Stimulated activated CD8-positive, alpha-beta memory T cell treated with anti-CD3 and anti-CD28 coated beads, Interleukin-12 subunit alpha, Interleukin-12 subunit beta, amount 100 ng/mL, for 24 hours (primary cell): ENCODE data around the gene RAB36.
"Not testable (repeated sequence)": the region's sequence is repeated elsewhere in the genome, so short reads cannot be mapped to it uniquely, and the experiment has no call there.

Experiments
- DNase-seq: peaks from one replicate; pipeline ENCODE4 v3.0.0-alpha.2; 2020; ENCODE audit errors: extremely low read depth

Gene RAB36

DNA sequence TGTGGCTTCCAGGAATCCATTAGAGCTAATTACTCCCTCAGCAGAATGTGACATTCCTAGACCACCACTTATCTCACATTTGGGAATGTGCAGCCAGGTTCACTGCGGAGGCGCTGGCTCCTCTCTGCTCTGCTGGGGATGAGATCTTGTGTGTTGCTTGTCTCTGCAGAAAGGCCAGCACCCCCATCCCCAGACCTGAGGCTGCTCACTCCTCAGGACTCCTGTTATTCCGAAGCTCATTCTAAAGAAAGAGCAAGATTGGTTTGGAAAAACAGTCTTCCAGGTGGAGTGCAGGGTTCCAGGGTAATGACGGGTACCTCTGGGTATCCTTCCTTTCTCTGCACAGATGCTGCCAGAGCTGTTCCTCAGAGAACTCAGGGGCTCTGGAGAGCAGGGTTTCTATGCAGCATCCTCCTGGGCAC, 24.3 kb upstream of the RAB36 start:
- no peak for DNase-seq

DNA sequence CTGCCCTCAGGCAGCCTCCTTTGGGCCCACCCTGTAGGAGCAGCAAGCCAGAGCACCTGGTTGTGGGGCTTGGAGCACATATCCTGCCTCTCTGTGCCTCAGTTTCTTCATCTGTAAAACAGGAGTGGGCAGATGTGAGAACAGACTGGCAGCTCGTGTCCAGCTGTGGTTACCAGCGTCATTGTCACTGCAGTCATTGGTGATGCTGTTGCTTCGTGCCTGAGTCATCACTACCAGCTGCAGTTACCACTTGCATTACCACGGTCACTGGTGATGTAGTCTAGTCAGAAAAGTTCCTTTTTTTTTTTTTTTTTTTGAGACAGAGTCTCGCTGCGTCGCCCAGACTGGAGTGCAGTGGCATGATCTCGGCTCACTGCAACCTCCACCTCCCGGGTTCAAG, 23.9 kb upstream of the RAB36 start:
- no peak for DNase-seq

DNA sequence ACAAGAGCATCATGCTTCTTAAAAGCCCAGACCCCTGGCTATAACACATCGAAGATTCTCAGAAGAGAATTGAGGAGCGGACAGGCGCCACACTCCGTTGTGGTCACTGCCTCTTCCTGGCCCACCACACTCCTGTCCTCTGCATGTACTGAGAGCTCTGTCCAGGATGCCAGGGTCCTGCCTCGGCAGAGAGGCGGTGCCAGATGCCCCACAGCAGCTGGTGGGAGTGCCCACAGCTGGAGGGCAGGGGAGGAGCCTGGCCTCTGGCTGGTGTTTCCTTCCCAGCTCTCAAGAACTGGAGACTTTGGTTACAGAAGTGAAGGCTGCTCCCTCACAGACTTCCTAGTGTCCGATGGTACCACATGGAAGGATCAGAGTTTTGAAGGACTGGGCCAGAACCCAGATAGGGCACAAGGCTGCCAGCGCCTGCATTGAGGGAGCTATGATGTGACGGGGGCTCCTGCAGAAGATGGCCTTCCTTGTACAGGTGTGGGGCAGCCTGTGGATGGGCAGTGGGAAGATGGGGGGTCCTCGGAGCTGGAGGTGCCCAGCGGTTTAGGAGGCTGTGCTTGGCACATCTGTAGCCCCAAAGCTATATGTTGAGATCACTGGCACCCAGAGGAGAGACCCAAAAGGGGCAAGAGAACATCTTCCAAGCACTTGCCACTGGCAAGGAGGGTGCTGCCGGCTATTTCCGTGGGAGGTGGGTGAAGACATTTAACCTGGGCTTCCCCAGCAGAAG, 22.9 kb upstream of the RAB36 start:
- no peak for DNase-seq

DNA sequence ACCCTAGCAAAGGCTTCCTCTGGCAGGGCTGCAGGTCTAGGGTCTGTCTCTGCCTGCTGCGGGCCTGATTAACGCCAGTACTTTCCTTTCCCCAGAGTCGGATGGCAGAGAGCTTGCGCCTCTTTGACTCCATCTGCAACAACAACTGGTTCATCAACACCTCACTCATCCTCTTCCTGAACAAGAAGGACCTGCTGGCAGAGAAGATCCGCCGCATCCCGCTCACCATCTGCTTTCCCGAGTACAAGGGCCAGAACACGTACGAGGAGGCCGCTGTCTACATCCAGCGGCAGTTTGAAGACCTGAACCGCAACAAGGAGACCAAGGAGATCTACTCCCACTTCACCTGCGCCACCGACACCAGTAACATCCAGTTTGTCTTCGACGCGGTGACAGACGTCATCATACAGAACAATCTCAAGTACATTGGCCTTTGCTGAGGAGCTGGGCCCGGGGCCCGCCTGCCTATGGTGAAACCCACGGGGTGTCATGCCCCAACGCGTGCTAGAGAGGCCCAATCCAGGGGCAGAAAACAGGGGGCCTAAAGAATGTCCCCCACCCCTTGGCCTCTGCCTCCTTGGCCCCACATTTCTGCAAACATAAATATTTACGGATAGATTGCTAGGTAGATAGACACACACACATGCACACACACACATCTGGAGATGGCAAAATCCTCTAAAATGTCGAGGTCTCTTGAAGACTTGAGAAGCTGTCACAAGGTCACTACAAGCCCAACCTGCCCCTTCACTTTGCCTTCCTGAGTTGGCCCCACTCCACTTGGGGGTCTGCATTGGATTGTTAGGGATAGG, 22.1 kb upstream of the RAB36 start:
- no peak for DNase-seq

DNA sequence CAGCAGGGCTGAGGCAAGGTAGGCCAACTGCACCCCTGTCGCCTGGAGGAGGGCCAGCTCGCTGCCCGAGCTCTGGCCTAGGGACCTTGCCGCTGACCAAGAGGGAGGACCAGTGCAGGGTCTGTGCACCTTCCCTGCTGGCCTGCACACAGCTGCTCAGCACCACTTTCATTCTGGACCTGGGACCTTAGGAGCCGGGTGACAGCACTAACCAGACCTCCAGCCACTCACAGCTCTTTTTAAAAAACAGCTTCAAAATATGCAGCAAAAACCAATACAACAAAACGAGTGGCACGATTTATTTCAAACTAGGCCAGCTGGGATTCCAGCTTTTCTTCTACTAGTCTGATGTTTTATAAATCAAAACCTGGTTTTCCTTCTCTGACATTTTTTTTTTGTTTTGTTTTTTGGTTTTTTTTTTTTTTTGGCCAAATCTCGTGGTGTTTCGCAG, 21.4 kb upstream of the RAB36 start:
- no peak for DNase-seq

DNA sequence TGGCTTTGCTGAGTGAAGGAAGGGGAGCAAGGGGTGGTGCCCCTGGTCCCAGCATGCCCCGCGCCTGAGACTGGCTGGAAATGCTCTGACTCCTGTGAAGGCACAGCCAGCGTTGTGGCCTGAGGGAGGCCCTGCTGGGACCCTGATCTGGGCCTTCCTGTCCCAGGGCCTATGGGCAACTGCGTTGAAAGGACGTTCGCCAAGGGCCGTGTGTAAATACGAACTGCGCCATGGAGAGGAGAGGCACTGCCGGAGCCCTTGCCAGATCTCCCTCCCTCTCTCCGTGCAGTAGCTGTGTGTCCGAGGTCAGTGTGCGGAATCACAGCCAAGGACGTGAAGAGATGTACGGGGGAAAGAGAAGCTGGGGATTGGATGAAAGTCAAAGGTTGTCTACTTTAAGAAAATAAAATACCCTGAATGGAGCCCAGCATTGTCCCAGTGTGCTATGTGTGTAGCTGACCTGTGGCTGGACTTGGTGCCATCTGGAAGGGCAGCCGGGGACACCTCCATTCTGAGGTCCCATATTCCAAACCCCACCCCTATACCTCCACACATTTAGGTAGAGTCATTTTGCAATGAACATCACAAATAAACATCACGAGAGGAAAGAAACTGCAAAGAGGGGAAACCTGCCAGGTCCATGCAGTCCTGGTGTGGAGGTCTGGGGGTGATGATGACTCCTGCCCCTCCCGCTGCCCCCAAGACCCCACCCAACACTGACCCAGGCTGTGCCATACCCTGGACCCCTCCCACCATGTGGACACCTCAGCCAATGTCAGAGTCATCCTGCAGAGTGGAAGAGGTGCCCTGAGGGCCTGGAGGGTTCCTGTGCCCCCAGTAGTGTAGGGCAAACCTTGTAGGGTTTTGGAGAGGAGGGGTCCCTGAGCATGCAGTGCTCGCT, 20.4 kb upstream of the RAB36 start:
- DNase-seq: no peak

DNA sequence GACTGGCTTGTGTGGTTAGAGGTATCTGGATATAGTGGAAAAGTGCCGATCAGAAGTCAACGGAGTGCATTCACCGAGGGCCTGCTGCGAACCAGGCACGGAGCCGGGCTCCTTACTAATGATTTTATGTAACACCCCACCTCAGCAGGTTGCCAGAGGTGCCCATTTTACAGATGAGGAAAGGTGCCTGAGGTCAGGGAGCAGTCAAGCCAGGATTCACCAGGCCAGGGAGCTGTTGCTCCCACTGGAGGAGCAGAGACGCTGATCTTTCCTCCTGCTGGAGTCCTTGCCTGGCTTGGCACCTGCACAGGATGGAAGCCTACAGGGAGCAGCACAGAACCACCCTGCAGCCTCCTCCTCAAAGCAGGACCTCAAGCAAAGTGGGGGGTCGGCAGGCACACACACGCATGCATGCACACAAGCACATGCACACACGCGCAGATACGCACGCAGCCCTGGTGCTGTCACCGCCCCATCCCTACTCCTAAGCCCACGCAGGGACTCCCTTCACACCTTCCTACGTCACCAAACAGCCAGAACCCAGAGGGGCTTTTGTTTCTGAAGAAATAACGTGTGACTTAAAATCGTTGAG, 19.7 kb upstream of the RAB36 start:
- DNase-seq: no peak

DNA sequence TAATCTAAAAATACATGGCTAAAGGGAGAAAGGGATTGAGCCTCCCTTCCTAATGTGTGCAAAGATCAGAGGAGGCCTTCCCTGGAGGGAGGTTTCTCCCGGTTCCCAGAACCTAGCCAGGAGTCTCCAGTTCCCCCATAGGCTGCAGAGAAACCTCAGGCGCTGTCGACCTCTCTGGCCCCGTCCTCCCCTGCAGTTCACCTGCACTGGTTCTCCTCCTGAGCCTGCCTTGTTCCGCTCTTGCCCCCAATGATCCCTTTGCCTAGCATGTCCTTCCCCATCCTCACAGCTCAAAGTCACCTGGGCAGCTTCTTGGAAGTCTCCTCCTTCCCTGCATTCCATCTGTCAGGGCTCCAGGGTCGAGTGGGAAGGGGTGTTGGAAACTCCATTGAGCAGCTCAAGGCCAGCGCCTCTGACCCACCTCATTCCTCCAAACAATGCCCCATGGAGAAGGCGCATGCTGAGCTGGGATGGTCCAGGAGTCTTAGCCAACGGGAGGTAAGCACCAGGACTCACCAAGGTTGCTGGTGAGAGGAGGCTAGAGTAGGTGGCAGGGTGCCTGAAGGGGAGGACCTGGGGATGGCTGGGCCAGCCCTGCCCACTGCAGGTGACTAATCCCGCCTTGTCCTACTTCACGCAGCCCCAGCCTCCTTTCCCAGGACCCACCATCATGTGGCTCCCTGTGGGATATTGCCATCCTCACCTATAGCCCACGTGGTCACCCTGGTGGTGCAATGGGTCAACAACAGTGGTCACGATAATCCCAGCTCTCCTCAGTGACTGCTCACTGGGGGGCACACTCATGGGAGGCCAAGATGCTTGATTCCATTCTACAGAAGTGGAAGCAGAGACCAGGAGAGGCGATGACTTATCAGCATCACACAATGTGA, 18.9 kb upstream of the RAB36 start:
- DNase-seq: no peak

DNA sequence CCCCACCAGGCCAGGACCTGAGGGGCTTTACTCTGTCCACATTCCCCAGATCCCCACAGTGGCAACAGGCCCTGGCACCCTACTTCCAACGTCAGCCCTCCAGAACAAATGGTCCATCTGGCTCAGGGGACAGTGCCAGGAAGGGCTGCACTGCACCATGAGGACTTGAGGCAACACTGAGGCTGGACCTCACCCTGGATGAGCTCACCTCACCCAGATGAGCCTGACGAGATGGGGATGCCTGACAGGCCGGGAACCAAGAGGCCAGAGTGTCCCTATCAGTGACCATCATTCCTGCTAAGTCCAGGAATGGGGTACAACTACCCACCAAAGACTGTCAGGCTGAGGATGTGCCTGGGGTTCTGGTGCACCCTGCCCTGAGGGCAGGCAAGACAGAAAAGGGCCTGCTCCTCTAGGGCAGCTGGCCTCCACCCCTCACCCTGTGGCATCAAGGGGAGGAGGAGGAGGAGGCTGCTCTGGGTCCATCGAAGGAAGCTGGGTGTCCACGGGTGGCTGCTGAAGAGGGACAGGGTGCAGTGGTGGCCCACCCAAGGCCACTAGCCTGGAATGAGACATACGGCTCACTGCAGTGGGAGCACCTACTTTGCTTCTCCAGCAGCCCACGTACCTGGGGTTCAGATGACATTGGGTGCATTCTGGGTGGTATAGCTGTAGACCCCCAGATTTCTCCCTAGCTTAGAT, 18.1 kb upstream of the RAB36 start:
- no peak for DNase-seq

DNA sequence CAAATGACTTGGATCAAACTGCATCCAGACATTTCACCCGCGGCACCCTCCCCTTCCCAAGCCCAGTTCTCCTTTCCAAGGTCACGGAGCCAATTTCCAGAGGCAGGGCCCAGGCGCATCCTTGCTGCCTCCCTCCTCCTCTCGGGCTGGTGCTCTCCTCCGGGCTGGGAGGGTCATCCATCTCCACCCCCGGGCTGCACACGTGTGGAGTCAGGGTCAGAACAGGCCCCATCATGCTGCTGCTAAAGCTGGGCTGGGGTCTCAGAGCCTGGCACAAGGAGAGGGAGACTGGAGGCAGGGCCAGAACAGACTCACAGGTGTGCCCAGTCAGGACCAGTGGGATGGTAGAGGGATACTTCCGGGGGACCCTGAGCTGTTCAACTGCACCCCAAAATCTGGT, 17.5 kb upstream of the RAB36 start:
- DNase-seq: no peak

DNA sequence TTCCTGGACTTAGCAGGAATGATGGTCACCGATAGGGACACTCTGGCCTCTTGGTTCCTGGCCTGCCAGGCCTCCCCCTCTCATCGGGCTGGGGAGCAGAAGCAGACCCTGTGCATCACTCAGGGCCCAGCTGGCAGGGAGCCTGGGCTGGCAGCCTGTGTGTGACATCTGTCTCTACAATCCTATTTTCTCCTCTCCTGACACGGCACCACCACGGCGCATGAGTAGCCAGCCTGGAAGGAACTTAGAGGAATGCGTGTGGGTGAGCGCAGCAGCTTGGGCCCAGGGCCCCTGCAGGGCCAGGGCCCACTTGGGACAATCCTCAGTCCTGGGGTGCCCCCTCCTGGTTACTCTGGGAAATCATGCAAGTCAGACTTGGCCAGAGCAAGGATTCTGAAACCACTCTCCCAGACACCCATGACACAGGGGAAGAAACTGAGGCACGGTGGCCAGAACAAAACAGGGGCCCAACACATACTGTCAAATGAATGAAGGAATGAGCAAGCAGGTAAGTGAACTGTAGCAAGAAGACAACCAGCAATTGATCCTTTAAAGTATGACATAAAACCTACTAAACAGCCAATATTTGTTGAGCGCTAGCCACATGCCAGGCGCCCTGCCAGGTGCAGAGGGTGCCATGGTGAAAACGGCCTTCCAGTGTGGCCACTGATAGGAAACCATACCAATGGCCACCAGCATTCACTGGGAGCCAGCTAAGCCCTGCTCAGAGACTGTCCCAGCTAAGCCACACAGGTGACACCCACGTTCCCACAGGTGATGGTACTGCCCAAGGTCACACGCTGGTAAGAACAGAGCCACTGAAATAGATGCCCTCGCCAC, 16.8 kb upstream of the RAB36 start:
- peak; percentile 33 for DNase-seq

DNA sequence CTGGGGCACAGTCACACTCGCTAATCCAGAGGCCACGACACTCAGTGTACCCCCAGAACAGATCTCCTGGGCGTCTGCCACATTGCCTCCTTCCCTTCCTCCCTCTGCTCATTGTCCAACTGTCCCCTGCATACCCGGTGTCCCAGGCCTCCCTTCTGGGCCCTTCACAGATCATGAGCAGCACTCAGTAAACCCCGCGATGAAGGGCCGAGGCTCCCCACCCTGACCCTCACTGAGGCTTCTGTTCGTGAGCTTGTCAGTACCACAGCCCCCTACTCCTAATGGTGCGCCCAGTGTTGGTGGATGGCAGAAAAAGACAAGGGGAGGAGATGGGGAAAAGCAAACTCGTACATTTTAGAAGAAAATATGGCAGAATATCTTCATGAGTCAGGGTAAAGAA, 16.1 kb upstream of the RAB36 start:
- no peak for DNase-seq

DNA sequence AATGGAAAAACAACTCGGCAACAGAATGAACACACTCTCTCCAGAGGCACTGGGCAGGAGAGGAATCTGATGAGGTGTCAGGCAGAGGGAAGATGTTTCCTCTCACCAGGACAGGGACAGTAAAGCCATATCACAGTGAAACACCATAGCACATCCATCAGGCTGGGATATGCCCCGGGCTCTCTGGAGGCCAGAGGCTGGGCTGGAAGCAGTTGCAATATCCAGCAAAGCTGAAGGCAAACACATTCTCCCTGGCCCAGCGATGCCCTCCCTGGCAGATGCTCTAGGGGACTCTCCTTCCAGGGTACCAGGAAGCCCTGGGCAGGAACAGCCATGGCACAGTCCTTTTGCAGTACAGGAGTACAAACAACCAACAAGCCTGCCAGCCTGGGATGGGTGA, 14.6 kb upstream of the RAB36 start:
- DNase-seq: no peak

DNA sequence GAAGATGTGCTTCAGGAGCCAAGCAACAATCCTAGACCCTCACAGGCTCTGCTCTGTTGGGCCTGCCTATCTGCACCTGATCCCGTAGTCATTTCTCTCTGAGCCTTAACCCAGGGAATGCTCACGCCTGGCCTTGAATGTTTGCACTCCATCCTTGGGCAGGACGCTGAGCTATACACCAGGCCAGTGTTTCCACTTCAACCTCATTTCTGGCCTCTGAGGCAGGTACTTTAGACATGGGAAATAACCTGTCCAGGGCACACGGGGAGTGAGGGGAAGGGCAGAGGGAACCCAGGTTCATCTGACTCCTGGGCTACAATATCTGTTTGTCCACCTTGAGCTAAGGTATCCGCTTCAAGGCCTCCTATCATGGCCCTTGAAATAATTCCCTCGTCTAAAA, 13.3 kb upstream of the RAB36 start:
- DNase-seq: no peak

DNA sequence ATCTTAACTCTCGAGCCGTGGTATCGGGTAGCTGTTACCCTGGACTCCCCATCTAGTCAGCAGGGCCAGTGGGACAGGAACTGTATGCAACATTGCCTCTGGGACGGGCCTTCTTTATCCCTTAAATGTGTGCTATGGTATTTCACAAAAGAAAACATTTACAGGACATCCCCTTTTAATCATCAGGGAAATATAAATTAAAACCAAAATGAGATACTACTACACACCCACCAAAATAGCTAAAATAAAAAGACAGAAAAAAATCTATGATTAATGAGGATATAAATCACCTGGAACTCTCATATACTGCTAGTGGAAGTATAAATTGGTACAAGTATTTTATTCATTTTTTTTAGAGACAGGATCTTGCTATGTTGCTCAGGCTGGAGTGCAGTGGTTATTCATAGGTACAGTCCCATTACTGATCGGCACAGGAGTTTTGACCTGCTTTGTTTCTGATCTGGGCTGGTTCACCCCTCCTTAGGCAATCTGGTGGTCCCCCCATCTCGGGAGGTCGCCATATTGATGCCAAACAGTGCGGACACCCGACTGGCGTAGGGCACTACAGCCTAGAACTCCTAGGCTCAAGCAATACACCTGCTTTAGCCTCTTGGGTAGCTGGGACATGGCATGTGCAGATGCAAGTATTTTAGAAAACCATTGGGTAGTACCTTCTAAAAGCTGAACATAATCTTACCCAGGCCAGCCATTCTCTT, 12.7 kb upstream of the RAB36 start:
- DNase-seq: no peak

DNA sequence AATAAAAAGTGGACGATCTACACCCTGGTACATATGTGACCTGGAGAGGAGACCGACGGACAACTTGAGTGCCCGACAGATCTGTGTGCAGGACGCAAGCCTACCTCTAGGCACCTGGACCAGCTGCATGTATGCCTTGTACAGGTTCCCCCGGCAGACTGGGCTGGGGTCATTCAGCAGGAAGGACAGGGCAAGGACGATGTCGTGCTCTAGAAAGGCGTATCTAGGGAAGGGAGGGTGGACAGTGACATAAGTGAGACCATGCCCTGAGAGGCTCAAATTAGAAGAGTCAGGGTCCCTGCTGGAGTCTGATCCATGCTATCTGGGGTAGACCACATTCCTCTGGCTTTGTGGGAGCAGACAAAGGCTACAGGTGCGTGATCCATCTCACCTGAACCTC, 11.4 kb upstream of the RAB36 start:
- DNase-seq: no peak

DNA sequence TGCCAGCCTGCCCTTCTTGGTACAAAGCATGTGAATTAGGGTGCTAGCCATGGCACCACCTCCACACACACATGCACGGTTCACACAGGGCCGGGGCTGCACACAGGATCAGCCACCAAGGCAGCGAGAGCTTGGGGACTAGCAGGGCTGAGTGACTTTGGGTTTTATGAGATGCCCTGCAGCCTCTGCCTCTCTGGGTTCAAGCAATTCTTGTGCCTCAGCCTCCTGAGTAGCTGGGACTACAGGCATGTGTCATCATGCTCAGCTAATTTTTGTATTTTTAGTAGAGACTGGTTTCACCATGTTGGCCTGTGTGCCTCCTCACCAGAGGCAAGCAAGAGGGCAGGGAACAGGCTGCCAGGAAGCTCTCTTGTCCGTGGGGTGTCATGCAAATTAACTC, 8.3 kb upstream of the RAB36 start:
- DNase-seq: not testable (repeated sequence)

DNA sequence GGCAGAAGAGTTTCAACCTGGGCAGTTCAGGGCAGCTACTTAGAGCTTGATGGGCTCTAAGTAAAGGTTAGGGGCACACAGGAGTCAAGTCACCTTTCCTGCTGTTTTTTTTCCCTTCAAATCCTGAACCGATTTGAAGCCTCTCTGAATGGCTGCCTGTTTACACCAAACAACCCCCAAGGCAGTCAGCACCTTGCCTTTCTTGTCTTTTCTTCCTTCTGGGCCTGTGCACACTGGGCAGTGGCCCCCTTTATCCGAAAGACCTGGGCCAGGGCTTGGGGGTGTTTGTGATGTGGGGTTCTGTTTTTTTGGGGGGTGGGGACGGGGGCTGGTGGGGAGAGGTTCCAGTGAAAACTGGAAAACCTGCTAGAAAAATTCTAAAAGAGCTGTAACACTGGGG, 7.8 kb upstream of the RAB36 start:
- no peak for DNase-seq
